ENCODE data around the gene CCDC92B.

GRCh38 chr17:2695243-2695960 lies 54.0 kb downstream of the CCDC92B start:
- TF ChIP-seq SIN3A (IDR thresholded peaks at IDR 0.05; ENCODE audit: low read depth, low read length) = no peak
- TF ChIP-seq ZNF24 (IDR thresholded peaks at IDR 0.05) = no peak
- no peak for TF ChIP-seq SRF (IDR thresholded peaks at IDR 0.05; ENCODE audit: low read depth in 2 of 2, low read length in 2 of 2)
- TF ChIP-seq EZH2 (IDR thresholded peaks at IDR 0.05; ENCODE audit: borderline replicate concordance, control insufficient read depth, low read depth, low read length) = no peak
- no peak for TF ChIP-seq ATF2 (IDR thresholded peaks at IDR 0.05; ENCODE audit: low read length)
- no peak for TF ChIP-seq JUNB (IDR thresholded peaks at IDR 0.05)

All from GM12878 (cell line).